ENCODE results near the gene KTN1.

Gene KTN1

DNA sequence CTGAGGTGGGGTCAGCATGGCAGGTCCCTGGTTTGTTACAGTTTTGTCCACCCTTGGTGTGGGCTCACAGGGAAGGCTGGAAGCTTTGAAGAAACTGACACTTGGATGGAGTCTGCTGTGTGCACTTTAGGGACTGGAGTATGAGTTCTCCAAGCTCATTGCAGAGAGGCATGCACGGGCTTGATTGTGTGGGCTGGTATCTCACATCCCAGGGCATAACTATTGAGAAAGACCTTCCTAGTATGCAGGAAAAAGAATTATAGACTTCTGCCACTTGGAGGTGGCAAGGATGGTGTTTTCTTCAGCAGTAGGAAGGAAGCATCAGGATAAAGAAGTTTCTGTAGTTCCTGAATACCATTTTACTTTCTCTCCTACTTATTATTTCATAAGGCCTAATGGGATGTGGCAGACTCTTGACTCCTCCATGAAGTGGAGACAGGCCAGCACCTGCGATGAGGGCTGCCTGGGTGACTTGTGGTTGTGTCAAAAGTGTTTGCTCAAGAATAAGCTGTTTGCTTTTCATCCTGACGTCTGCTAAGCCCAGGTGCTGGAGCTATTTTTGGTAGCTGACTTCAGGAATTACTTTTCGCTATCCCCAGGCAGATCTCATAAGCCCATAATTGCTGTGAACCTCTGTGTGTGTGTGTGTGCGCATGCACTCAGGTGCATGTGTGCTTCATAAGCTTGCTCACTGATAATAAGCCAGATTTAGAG is 125.8 kb downstream of the KTN1 start:
- Histone ChIP-seq H3K4me3 (ENCODE audit: low read depth in 1 of 2, low read length in 2 of 2) (no peak overlapping the region), H3K9ac (ENCODE audit: low read length) (no peak overlapping the region), H3K27ac (ENCODE audit: low read depth, low read length) (no peak overlapping the region), H3K9me3 (ENCODE audit: low read length) (no peaks in the 10 kb centered on the region), H3K4me1 (ENCODE audit: insufficient read depth, low read length) (no peaks in the 10 kb centered on the region), H3K36me3 (ENCODE audit: insufficient read depth, low read length) (no peaks in the 10 kb centered on the region), H3K27me3 (ENCODE audit: control insufficient read depth in 1 of 2, insufficient read depth in 2 of 2, low read length in 2 of 2) (no peaks in the 10 kb centered on the region)

DNA sequence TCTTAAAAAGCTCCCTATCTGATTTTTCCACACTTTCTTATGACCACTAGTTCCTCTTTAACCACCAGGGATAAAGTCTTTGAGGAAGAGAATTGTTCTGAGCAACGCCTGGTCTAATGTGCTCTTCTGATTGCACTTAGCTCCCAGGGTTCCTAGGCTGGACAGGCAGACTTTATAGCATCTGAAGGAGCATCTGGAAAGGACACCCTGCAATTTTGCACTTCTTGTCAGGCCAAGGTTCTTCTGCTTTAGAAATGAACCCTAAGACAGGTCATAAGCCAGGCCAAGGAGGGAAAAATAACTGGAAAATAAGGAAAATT is 126.3 kb downstream of the KTN1 start:
- Histone ChIP-seq H3K27ac (ENCODE audit: low read depth, low read length) (no peak overlapping the region), H3K36me3 (ENCODE audit: insufficient read depth, low read length) (no peaks in the 10 kb centered on the region), H3K9ac (ENCODE audit: low read length) (no peak overlapping the region), H3K4me3 (ENCODE audit: low read depth in 1 of 2, low read length in 2 of 2) (no peak overlapping the region), H3K9me3 (ENCODE audit: low read length) (no peaks in the 10 kb centered on the region), H3K4me1 (ENCODE audit: insufficient read depth, low read length) (no peaks in the 10 kb centered on the region), H3K27me3 (ENCODE audit: control insufficient read depth in 1 of 2, insufficient read depth in 2 of 2, low read length in 2 of 2) (no peaks in the 10 kb centered on the region)

DNA sequence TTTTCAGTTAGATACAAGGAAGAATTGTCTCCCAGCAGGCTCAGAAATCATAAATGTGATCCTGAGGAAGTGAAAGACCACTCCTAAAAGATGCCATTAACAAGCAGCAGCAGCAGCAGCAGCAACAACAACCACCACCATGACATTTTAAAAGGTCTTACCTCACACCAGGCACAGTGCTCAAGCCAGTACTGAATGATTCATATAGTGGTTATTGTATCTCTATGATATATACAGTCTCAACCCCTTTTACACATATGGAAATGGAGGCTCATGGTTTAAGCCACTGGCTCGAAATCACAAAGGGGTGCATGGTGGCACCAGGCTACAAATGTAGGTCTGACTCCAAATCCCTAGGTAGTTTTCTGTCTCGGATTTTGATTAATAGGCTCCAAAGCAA is 126.9 kb downstream of the KTN1 start:
- H3K4me1 ChIP-seq (ENCODE audit: insufficient read depth, low read length): no peaks in the 10 kb centered on the region
- no peak overlapping the region for H3K4me3 ChIP-seq (ENCODE audit: low read depth in 1 of 2, low read length in 2 of 2)

DNA sequence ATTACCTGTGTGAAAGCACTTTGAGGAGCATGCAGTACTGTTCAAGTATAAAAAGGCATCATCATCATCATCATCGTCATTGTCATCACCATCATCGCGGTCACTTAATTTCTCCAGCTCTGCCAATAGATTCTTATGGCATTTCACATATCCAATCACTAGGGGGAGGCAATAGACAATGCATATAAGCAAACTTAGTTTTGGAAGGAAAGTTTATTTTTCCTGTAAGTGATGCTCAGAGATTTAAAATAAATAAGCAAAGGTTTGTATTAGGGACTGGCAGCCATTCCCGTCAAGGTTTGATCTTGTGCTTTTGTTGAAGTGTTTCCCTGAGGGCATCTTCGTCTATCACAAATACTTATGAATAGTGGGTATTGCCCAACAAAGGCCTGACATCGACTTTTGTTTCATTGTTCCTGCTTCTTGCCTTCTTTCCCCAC is 127.4 kb downstream of the KTN1 start:
- no peaks in the 10 kb centered on the region for H3K27me3 ChIP-seq (ENCODE audit: control insufficient read depth in 1 of 2, insufficient read depth in 2 of 2, low read length in 2 of 2)
- H3K27ac ChIP-seq (ENCODE audit: low read depth, low read length): no peak overlapping the region
- no peak overlapping the region for H3K4me3 ChIP-seq (ENCODE audit: low read depth in 1 of 2, low read length in 2 of 2)
- no peaks in the 10 kb centered on the region for H3K9me3 ChIP-seq (ENCODE audit: low read length)
- no peaks in the 10 kb centered on the region for H3K36me3 ChIP-seq (ENCODE audit: insufficient read depth, low read length)
- no peaks in the 10 kb centered on the region for H3K4me1 ChIP-seq (ENCODE audit: insufficient read depth, low read length)
- H3K9ac ChIP-seq (ENCODE audit: low read length): no peak overlapping the region

More for the DNA sequence above, 126.9 kb downstream of the KTN1 start:
- H3K9ac ChIP-seq (ENCODE audit: low read length): no peak overlapping the region
- H3K36me3 ChIP-seq (ENCODE audit: insufficient read depth, low read length): no peaks in the 10 kb centered on the region
- H3K27me3 ChIP-seq (ENCODE audit: control insufficient read depth in 1 of 2, insufficient read depth in 2 of 2, low read length in 2 of 2): no peaks in the 10 kb centered on the region
- no peaks in the 10 kb centered on the region for H3K9me3 ChIP-seq (ENCODE audit: low read length)
- H3K27ac ChIP-seq (ENCODE audit: low read depth, low read length): no peak overlapping the region

DNA sequence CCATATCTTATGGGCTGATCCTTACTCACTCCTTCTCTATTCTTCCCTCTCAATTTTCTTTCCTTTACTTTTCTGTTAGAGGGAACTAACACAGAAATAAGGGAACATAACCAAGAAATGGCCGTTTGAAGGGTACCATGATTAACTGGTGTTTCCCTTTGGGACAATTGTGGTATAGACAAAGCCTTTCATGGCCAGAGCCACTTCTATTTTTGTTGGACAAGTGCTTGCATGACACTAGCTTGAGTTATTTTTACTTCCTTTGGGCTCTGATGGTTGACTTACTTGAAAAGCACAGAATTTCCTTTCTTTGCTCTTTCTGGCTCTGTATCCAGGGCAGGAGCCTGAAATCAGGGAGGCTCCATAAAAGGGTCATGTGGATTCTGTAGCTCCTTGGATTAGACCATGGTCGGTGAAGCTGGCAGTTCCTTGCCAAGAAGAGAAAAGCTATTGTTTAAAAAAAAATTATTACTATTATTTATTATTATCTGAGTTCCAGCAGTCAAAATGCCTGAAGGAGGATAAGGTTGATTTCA is 130.6 kb downstream of the KTN1 start:
- no peaks in the 10 kb centered on the region for H3K27me3 ChIP-seq (ENCODE audit: control insufficient read depth in 1 of 2, insufficient read depth in 2 of 2, low read length in 2 of 2)
- no peak overlapping the region for H3K27ac ChIP-seq (ENCODE audit: low read depth, low read length)
- H3K4me3 ChIP-seq (ENCODE audit: low read depth in 1 of 2, low read length in 2 of 2): no peak overlapping the region
- no peak overlapping the region for H3K9ac ChIP-seq (ENCODE audit: low read length)
- no peaks in the 10 kb centered on the region for H3K36me3 ChIP-seq (ENCODE audit: insufficient read depth, low read length)
- H3K4me1 ChIP-seq (ENCODE audit: insufficient read depth, low read length): no peaks in the 10 kb centered on the region
- no peaks in the 10 kb centered on the region for H3K9me3 ChIP-seq (ENCODE audit: low read length)

DNA sequence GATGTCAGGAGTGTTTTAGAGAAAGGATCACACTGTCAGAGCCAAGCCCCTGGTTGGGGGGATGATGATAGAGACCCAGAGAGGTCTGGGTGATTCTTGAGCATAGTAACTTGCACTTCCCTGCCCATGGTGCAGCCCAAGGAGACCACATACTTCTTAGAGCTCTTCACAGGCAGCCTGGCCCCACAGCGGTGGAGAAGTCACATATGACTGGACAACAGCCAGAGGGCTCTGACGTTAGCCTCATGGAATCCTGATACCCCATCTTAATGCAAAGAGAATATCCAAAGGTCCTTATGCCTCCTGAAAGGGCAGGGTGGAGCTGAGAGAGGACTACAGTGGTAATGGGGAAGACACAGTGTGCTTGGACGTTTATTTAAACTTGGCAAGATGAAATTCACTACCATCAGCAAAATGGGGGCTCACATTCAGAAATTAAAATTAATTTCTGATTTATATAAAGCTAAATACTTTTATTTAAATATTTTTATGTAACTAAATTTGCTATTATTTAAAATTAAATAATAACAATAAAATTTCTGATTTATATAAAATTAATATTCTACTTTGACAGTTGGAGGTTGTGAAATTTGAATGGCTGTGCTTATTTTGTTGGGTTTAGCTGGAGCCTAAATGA is 131.3 kb downstream of the KTN1 start:
- Histone ChIP-seq H3K27me3 (ENCODE audit: control insufficient read depth in 1 of 2, insufficient read depth in 2 of 2, low read length in 2 of 2) (no peaks in the 10 kb centered on the region), H3K36me3 (ENCODE audit: insufficient read depth, low read length) (no peaks in the 10 kb centered on the region), H3K4me3 (ENCODE audit: low read depth in 1 of 2, low read length in 2 of 2) (no peak overlapping the region), H3K4me1 (ENCODE audit: insufficient read depth, low read length) (no peaks in the 10 kb centered on the region), H3K27ac (ENCODE audit: low read depth, low read length) (no peak overlapping the region), H3K9ac (ENCODE audit: low read length) (no peak overlapping the region), H3K9me3 (ENCODE audit: low read length) (no peaks in the 10 kb centered on the region)

DNA sequence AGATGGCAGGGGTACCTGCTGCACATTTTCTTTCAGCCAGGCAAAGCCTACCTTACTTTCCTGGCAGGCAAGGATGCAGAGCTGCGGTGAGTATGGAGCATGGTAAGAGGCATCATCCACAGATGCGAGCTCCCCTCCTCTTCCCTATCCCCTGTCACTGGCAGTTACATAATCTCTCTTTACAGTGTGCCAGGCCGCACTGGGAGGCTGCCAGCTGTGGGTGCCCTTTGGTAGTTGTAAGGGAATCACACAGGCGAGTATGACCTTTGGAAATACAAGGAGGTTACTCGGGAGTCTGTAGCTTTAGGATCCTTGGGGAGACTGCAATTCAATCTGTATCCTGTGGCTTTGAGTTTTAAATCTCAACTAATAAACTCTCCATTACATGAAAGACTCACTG is 132.5 kb downstream of the KTN1 start:
- Histone ChIP-seq H3K4me3 (ENCODE audit: low read depth in 1 of 2, low read length in 2 of 2) (no peak overlapping the region), H3K27me3 (ENCODE audit: control insufficient read depth in 1 of 2, insufficient read depth in 2 of 2, low read length in 2 of 2) (no peaks in the 10 kb centered on the region), H3K9ac (ENCODE audit: low read length) (no peak overlapping the region), H3K9me3 (ENCODE audit: low read length) (no peaks in the 10 kb centered on the region), H3K27ac (ENCODE audit: low read depth, low read length) (no peak overlapping the region), H3K4me1 (ENCODE audit: insufficient read depth, low read length) (no peaks in the 10 kb centered on the region), H3K36me3 (ENCODE audit: insufficient read depth, low read length) (no peaks in the 10 kb centered on the region)

DNA sequence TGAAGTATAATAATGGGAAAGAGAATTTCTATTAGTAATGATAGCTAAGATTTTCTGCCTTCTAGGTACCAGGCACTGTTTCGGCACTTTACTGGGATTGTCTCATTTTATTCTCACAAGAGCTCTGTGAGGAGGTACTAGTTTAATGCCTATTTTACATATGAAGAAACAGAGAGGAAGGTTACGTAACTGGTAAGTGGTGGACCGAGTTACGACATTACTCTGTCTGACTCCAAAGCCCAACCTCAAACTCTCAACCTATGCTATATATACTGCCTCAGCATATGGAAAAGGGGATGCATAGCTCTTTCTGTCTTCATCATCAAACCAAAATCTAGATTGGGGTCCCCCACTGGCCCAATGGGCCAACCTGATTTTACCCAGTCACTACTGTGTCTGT is 133.5 kb downstream of the KTN1 start:
- Histone ChIP-seq H3K4me1 (ENCODE audit: insufficient read depth, low read length) (no peaks in the 10 kb centered on the region), H3K9ac (ENCODE audit: low read length) (no peak overlapping the region), H3K36me3 (ENCODE audit: insufficient read depth, low read length) (no peaks in the 10 kb centered on the region), H3K9me3 (ENCODE audit: low read length) (no peaks in the 10 kb centered on the region), H3K27ac (ENCODE audit: low read depth, low read length) (no peak overlapping the region), H3K4me3 (ENCODE audit: low read depth in 1 of 2, low read length in 2 of 2) (no peak overlapping the region), H3K27me3 (ENCODE audit: control insufficient read depth in 1 of 2, insufficient read depth in 2 of 2, low read length in 2 of 2) (no peaks in the 10 kb centered on the region)

DNA sequence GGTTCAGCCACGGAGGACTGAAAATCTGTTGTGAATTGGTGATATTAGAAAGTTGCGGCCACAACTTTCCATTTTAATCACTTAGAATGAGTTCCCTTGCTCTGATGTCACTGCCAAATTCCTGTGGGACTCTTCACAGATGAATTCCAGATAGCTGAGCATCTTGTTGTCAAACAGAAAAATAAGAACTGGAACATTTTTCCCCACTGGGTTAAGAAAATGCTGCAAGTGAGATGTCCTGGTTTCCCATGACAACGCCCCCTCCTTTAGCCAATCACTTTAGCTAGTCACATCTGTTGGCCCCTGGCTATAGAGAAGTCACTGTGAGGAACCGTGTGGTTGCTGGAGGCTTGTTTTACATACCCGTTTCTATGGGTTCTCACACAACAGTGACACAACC is 135.9 kb downstream of the KTN1 start:
- Histone ChIP-seq H3K4me1 (ENCODE audit: insufficient read depth, low read length) (no peaks in the 10 kb centered on the region), H3K36me3 (ENCODE audit: insufficient read depth, low read length) (no peaks in the 10 kb centered on the region), H3K4me3 (ENCODE audit: low read depth in 1 of 2, low read length in 2 of 2) (no peak overlapping the region), H3K9ac (ENCODE audit: low read length) (no peak overlapping the region), H3K9me3 (ENCODE audit: low read length) (no peaks in the 10 kb centered on the region), H3K27me3 (ENCODE audit: control insufficient read depth in 1 of 2, insufficient read depth in 2 of 2, low read length in 2 of 2) (no peaks in the 10 kb centered on the region), H3K27ac (ENCODE audit: low read depth, low read length) (no peak overlapping the region)

DNA sequence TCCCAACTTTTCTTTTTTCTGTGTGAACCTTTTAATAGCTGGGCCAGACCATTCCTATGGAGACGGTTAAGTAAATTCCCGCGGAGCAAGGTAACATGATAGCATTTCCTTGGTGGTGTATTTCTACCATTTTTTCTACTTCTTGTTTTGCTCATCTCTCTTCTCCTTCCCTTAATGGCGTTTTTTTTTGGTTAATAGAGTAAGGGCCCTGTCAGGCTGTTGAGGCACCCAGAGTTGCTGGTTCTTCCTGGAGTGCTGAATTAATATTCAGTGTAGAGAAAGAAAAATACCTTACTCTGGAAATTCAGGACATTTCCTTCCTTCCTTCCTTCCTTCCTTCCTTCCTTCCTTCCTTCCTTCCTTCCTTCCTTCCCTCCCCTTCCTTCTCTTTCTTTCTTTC is 137.6 kb downstream of the KTN1 start:
- H3K4me1 ChIP-seq (ENCODE audit: insufficient read depth, low read length): no peaks in the 10 kb centered on the region
- H3K9ac ChIP-seq (ENCODE audit: low read length): no peak overlapping the region
- H3K9me3 ChIP-seq (ENCODE audit: low read length): no peaks in the 10 kb centered on the region
- H3K27ac ChIP-seq (ENCODE audit: low read depth, low read length): no peak overlapping the region
- H3K27me3 ChIP-seq (ENCODE audit: control insufficient read depth in 1 of 2, insufficient read depth in 2 of 2, low read length in 2 of 2): no peaks in the 10 kb centered on the region
- no peaks in the 10 kb centered on the region for H3K36me3 ChIP-seq (ENCODE audit: insufficient read depth, low read length)
- H3K4me3 ChIP-seq (ENCODE audit: low read depth in 1 of 2, low read length in 2 of 2): no peak overlapping the region

DNA sequence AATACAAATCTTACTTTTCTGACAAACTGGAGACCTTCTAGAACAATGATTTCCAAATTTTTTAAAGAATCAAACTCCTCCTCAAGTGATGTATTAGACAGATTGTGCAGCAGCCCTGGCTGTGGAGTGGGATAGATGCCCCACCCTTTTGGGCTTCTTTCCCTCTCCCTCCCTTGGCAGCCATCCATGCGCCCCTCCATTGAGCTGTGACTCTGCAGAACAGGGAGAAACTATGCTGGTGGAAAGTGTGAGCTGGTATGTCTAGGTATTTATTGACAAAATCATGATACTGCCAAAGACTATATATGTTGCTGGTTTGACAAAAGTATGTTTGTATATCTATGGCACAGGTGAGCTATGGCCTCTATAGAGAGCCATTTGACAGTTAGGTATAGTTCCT is 138.5 kb downstream of the KTN1 start:
- H3K4me1 ChIP-seq (ENCODE audit: insufficient read depth, low read length): no peaks in the 10 kb centered on the region
- no peak overlapping the region for H3K9ac ChIP-seq (ENCODE audit: low read length)
- no peaks in the 10 kb centered on the region for H3K9me3 ChIP-seq (ENCODE audit: low read length)
- H3K27ac ChIP-seq (ENCODE audit: low read depth, low read length): no peak overlapping the region
- H3K27me3 ChIP-seq (ENCODE audit: control insufficient read depth in 1 of 2, insufficient read depth in 2 of 2, low read length in 2 of 2): no peaks in the 10 kb centered on the region
- H3K4me3 ChIP-seq (ENCODE audit: low read depth in 1 of 2, low read length in 2 of 2): no peak overlapping the region
- H3K36me3 ChIP-seq (ENCODE audit: insufficient read depth, low read length): no peaks in the 10 kb centered on the region

DNA sequence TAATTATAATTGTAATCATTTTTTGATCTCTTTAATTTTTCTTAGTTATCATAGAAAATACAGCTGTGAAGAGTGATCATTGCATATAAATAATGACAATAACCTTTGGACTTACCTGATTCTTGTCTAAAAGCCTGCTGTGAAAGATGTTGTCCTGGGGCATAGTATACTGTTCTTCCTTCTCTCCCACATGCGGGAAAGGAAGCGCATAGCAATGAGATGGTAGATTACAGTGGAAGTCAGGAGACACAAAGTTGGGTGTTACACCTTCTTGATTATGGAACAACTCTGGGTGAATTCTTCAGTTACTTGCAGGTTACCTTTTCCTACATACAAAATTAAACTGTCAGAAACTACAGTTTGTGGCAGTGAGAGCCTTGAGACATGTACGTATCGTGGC is 140.8 kb downstream of the KTN1 start:
- Histone ChIP-seq H3K36me3 (ENCODE audit: insufficient read depth, low read length) (no peaks in the 10 kb centered on the region), H3K27ac (ENCODE audit: low read depth, low read length) (no peak overlapping the region), H3K27me3 (ENCODE audit: control insufficient read depth in 1 of 2, insufficient read depth in 2 of 2, low read length in 2 of 2) (no peaks in the 10 kb centered on the region), H3K9ac (ENCODE audit: low read length) (no peak overlapping the region), H3K4me3 (ENCODE audit: low read depth in 1 of 2, low read length in 2 of 2) (no peak overlapping the region), H3K9me3 (ENCODE audit: low read length) (no peaks in the 10 kb centered on the region), H3K4me1 (ENCODE audit: insufficient read depth, low read length) (no peaks in the 10 kb centered on the region)

Measured in muscle layer of colon (tissue), 2 donors.